ENCODE measurements around the gene NCL. TPM values are rescaled to one million over a fixed set of nuclear protein-coding genes. Genes with fewer than 3 reads are reported as not detected.

Gene NCL
- total and polyA plus RNA-seq, 2 of the 13 experiments (the other 11 are each of a cell fraction or from before 2014, with no cell fraction given): 105 to 779 TPM

DNA sequence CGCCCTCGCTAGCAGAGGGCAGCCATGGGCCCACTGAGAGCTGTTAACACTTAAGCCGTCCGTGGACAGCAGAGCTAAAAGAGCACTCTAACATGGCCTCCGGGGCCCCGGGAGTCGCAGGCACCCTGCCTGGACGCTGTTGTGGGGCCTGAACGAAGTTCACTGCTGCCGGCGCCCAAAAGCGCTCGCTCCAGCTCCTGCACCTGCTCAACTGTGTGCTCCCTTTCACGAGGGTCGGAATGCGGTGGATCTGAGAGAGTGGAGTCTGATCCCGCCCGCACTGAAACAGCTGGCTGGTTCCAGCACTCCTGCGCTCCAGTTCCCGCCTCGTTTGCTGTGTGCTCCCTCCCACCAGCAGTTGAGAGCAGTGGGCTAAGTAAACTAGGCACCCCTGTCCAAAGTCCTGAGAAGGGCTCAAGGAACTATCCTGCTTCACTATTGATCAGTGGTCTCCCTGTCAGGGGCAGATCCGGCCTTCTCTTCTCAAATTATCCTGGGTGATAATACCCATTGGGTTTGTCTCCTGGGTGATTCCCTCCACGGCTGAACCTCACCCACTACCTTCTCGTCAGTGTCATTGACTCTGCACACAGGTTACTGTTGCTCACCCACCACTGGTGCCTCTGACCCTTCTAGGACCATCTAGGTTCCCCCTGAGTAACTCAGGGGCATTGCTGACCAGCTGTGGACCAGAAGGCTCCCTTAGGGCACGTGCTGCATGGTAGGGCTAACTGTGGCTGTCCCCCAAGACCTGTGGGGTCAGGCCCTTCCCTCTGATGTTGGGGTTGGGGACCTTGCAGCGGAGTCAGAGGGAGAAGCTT, 45.3 kb downstream of the NCL start (continued):
- TF ChIP-seq RAD51 (IDR thresholded peaks at IDR 0.05; ENCODE audit: borderline replicate concordance): no peak
- TF ChIP-seq EED (CRISPR knock-in tag; IDR thresholded peaks at IDR 0.05): peak; percentile 40; the same call in 1 of the 2 replicates
- TF ChIP-seq ZNF7 (CRISPR knock-in tag; IDR thresholded peaks at IDR 0.05): no peak
- TF ChIP-seq THYN1 (CRISPR knock-in tag; IDR thresholded peaks at IDR 0.05; ENCODE audit: borderline replicate concordance, low read depth): no peak
- peak; percentile 64 for TF ChIP-seq TEAD3 (CRISPR knock-in tag; optimal IDR thresholded peaks at IDR 0.05; ENCODE audit: borderline replicate concordance)
- no peak for TF ChIP-seq SNAI1 (CRISPR knock-in tag; IDR thresholded peaks at IDR 0.05; ENCODE audit: borderline replicate concordance)
- no peak for TF ChIP-seq CHD4 (IDR thresholded peaks at IDR 0.05; ENCODE audit: borderline replicate concordance, low read length)
- peak; percentile 44; the same call in 1 of the 2 replicates for TF ChIP-seq BRCA1 (CRISPR knock-in tag; IDR thresholded peaks at IDR 0.05)
- TF ChIP-seq, protein P1, sequence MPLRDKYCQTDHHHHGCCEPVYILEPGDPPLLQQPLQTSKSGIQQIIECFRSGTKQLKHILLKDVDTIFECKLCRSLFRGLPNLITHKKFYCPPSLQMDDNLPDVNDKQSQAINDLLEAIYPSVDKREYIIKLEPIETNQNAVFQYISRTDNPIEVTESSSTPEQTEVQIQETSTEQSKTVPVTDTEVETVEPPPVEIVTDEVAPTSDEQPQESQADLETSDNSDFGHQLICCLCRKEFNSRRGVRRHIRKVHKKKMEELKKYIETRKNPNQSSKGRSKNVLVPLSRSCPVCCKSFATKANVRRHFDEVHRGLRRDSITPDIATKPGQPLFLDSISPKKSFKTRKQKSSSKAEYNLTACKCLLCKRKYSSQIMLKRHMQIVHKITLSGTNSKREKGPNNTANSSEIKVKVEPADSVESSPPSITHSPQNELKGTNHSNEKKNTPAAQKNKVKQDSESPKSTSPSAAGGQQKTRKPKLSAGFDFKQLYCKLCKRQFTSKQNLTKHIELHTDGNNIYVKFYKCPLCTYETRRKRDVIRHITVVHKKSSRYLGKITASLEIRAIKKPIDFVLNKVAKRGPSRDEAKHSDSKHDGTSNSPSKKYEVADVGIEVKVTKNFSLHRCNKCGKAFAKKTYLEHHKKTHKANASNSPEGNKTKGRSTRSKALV (CRISPR knock-in tag; IDR thresholded peaks at IDR 0.05): no peak
- no peak for TF ChIP-seq NR2C2 (CRISPR knock-in tag; IDR thresholded peaks at IDR 0.05; ENCODE audit: borderline replicate concordance)
- TF ChIP-seq RFX3 (CRISPR knock-in tag; IDR thresholded peaks at IDR 0.05): no peak
- peak; percentile 84 for TF ChIP-seq MTA1 (CRISPR knock-in tag; IDR thresholded peaks at IDR 0.05; ENCODE audit: borderline replicate concordance)
- no peak for TF ChIP-seq NCOR1 (IDR thresholded peaks at IDR 0.05; ENCODE audit: borderline replicate concordance, low read length)
- no peak for TF ChIP-seq GLI4 (CRISPR knock-in tag; IDR thresholded peaks at IDR 0.05; ENCODE audit: borderline replicate concordance)
- TF ChIP-seq PPARG (CRISPR knock-in tag; conservative IDR thresholded peaks at IDR 0.05): no peak
- no peak for TF ChIP-seq IRF2 (CRISPR knock-in tag; IDR thresholded peaks at IDR 0.05)
- TF ChIP-seq CSRNP1 (CRISPR knock-in tag; IDR thresholded peaks at IDR 0.05): 0 out of 2 replicates have a peak, but pooled peaks have one; percentile 21
- TF ChIP-seq GPBP1L1 (CRISPR knock-in tag; IDR thresholded peaks at IDR 0.05): no peak
- no peak for TF ChIP-seq ASH2L (IDR thresholded peaks at IDR 0.05; ENCODE audit: insufficient read length, low read depth, low read length)
- no peak for TF ChIP-seq PAX8 (CRISPR knock-in tag; IDR thresholded peaks at IDR 0.05; ENCODE audit: borderline replicate concordance)
- no peak for TF ChIP-seq ZNF160 (CRISPR knock-in tag; IDR thresholded peaks at IDR 0.05)
- no peak for TF ChIP-seq TGIF2 (CRISPR knock-in tag; IDR thresholded peaks at IDR 0.05)

Measured in HepG2 (cell line).